ENCODE data around the gene GMEB2.
"Not testable (repeated sequence)": the region's sequence is repeated elsewhere in the genome, so short reads cannot be mapped to it uniquely, and the experiment has no call there.

The GMEB2 gene

GRCh38 chr20:63574829-63575743 lies 51.8 kb downstream of the GMEB2 start:
- TF ChIP-seq ZNF274 (IDR thresholded peaks at IDR 0.05; ENCODE audit: low read depth, low read length): no peak
- no peak overlapping the region for H3K4me3 ChIP-seq (ENCODE audit: low read length)

DNA sequence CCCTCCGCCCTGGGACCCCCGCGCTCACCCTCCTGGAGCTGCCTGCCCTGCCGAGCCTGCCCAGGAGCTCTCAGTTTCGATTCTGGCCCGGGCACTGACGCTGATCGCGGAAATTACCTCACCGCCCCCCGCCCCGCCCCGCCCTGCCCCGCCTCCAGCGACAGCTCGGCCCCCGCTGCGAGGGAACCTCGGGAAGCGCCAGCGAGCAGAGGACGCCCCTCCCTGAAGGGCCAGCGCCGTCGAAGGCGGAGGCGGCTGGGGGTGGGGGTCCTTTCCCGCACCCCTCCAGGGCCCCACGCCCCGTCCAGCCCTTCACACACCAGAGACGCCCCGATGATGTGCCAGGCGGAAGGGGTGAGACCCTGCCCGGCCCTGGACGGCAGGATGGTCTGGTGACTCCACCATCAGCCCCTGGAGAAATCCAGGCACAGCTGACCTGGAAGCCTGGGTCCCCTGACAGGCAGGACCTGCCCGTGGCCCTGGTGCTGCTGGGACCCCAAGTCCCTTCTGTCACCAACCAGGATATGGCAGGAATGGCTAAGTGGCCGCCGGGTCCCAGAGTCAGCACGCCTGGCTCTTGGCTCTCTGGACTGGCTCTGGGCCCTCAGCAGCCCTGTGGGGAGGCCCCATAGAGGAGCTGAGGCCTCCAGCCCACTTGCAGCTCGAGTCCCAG lies 52.6 kb downstream of the GMEB2 start, which contains the start of gene HELZ2:
Gene HELZ2 (minus strand): TSS at position 84 of the 673 bp plus-strand sequence. CDS start 1,854 bp downstream, outside the sequence.
- H3K4me3 ChIP-seq (ENCODE audit: low read length): peak within 1 kb of the TSS; percentile 95
- no peak for TF ChIP-seq ZNF274 (IDR thresholded peaks at IDR 0.05; ENCODE audit: low read depth, low read length)

GRCh38 chr20:63573647-63574131 lies 53.2 kb downstream of the GMEB2 start:
- no peak for TF ChIP-seq ZNF274 (IDR thresholded peaks at IDR 0.05; ENCODE audit: low read depth, low read length)
- peak overlapping the region; percentile 95 for H3K4me3 ChIP-seq (ENCODE audit: low read length)

DNA sequence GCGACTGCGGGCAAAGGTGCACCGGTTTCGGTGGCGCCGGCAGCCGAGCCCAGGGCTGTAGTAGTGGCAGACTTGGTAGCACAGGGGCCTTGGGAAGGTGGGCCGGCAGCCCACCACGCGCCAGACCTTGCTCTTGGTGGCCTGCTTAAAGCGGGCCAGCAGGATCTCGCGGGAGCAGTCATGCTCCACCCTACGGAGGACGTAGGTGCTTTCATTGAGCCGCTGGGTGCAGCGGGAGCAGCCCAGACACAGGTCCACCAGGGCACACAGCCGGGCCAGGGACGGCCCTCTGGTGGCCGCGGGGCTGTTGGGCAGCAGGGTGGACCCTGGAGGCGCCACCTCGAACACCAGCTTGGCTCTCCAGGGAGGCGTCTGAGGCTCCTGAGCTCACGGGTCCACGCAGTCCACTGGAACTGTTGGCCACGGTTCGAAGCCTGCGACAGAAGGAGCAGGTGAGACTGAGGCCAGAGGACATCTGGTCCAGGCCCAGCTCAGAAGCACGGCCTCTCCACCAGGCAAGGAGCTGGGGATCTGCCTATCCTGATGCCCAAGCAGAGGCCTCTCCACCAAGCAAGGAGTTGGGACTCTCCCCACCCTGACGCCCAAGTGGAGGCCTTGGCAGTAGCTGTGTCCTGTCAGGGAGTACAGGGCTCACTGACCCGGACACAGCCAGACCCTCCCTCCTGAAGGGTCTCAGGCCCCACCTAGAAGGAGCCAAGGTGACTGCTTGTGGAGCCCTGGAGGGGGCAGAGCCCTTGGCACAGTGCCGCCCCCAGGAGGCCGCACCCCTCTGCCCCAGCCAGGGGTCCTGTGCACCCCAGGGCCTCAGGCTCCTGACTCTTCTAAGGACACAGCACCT lies 53.9 kb downstream of the GMEB2 start:
- TF ChIP-seq ZNF274 (IDR thresholded peaks at IDR 0.05; ENCODE audit: low read depth, low read length): no peak
- peak overlapping the region; percentile 95; the same call in 1 of the 2 replicates for H3K4me3 ChIP-seq (ENCODE audit: low read length)

DNA sequence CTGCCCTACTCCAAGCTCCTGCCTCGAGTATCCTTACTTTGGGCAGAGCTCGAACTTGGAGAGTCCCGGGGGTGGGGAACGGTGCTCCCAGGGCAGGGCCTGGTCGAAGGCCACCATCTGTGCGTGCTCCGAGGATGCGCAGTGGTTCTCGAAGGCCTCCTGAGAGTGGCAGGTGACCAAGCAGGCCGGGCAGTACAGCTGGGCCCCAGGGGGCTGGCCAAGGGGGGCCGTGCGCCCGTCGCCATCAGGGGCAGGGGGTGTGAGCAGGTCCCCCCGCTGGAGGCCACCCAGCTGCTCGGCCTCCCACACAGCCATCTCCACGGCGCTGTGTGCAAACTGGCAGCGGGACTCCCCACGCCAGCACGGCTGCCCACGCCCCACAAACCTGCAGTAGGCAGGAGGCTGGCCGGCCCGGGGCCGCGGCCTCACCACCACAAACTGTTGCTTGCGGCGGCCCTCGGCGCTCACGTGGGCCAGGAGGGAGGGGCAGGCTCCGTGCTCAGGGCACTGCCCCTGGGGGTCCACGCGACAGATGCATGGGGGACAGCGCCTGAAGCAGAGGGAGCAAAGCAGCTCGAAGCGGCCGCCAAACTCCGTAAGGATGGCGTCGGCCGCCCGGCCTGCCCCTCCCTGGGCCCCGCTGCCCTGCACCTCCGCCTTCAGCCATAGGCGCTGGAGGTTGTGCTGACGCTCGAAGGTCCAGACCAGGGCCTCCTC lies 54.7 kb downstream of the GMEB2 start:
- TF ChIP-seq ZNF274 (IDR thresholded peaks at IDR 0.05; ENCODE audit: low read depth, low read length): no peak
- H3K4me3 ChIP-seq (ENCODE audit: low read length): no peak overlapping the region

DNA sequence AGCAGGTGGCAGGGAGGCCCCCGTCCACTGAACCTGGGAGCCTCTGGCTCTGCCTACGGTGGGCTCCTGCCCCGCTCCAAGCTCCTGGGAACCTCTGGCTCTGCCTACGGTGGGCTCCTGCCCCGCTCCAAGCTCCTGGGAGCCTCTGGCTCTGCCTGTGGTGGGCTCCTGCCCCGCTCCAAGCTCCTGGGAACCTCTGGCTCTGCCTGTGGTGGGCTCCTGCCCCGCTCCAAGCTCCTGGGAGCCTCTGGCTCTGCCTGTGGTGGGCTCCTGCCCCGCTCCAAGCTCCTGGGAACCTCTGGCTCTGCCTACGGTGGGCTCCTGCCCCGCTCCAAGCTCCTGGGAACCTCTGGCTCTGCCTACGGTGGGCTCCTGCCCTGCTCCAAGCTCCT lies 55.8 kb downstream of the GMEB2 start:
- not testable (repeated sequence) for H3K4me3 ChIP-seq (ENCODE audit: low read length)

- no peak for TF ChIP-seq ZNF274 (IDR thresholded peaks at IDR 0.05; ENCODE audit: low read depth, low read length)
These were observed 56.4 kb downstream of the GMEB2 start for GRCh38 chr20:63570281-63571086.

DNA sequence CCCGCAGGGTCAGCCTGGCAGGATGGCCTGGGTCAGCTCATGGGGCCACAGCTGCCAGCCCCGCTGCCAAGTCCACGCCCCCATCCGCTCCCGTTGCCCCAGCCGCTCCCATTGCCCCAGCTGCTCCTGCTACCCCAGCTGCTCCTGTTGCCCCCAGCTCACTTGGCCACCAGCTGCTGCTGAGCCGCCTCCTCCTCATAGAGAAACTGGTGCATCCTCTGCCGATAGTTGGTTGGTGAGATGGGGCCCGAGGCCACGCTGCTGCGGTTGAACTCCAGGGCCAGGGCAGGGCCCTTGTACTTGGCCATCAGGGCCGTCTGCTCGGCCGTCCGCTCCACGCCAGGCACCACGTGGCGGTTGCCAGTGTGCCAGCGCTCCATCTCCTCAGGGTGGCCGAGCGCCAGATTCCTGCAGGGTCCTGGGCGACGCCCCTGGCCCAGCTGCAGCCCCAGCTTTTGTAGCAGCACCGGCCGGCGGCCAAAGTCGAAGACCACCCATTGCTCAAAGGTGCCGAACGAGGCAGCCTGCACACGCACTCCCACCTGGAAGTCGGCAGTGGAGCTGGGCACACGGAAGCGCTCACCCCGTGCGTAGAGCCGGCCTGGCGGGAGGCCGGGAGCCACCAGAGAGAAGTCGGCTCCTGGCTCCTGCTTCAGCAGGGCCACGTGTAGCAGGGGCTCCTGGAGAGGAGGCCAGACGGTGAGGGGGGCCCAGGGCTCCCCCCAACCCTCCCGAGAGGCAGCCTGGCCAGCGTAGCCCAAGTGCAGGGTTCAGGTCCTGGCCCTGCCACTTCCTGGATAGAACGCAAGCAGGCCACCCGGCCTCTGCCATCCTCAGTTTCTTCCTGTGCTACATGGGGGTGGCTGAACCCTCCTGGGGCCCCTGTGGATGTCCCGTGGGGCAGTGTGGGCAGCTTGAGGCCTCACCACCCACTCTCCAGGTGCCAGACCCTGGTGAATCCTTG lies 57.6 kb downstream of the GMEB2 start:
- no peak for TF ChIP-seq ZNF274 (IDR thresholded peaks at IDR 0.05; ENCODE audit: low read depth, low read length)

More at GRCh38 chr20:63570281-63571086, 56.4 kb downstream of the GMEB2 start:
- no peak overlapping the region for H3K4me3 ChIP-seq (ENCODE audit: low read length)

DNA sequence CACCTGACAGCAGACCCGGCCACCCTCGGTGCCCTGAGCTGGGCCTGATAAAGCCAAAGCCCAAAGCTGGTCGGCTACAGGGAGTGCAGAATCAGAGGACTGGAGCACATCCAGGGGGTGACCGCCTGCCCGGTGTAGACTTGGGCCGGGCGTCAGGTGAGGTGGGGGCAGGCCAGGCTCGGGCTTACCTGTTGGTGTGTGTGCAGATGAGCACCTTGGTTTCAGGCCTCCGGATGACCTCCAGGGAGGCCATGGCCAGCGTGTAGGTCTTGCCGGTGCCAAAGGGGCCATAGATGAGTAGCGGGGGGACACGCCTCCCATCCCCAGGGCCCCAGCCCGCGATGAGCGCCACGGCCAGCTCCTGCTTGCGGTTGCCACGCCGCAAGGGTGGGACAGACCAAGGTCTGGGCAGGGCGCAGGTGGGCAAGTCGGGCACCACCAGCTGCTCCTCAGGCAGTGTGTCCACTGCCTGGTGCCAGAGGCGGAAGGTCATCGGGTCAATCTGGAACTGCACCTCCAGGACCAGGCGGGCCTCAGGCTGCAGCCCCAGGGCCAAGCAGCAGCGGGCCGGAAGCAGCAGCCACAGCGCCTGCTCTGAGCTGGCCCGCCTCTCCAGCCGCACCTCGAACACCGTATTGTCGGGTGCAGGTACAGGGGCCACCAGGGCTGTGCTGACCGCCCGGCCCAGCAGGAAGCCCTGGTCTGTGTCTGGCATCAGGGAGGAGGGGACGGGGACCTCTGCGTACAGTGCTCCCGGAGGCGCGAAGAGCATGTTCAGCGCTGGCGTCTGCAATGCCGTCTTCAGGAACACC lies 58.5 kb downstream of the GMEB2 start:
- no peak overlapping the region for H3K4me3 ChIP-seq (ENCODE audit: low read length)
- no peak for TF ChIP-seq ZNF274 (IDR thresholded peaks at IDR 0.05; ENCODE audit: low read depth, low read length)

More for the DNA sequence above, 57.6 kb downstream of the GMEB2 start:
- H3K4me3 ChIP-seq (ENCODE audit: low read length): no peak overlapping the region

GRCh38 chr20:63567386-63568169 lies 59.3 kb downstream of the GMEB2 start:
- no peak overlapping the region for H3K4me3 ChIP-seq (ENCODE audit: low read length)
- TF ChIP-seq ZNF274 (IDR thresholded peaks at IDR 0.05; ENCODE audit: low read depth, low read length): no peak
